ENCODE data around the gene NELFCD.

NELFCD gene

DNA sequence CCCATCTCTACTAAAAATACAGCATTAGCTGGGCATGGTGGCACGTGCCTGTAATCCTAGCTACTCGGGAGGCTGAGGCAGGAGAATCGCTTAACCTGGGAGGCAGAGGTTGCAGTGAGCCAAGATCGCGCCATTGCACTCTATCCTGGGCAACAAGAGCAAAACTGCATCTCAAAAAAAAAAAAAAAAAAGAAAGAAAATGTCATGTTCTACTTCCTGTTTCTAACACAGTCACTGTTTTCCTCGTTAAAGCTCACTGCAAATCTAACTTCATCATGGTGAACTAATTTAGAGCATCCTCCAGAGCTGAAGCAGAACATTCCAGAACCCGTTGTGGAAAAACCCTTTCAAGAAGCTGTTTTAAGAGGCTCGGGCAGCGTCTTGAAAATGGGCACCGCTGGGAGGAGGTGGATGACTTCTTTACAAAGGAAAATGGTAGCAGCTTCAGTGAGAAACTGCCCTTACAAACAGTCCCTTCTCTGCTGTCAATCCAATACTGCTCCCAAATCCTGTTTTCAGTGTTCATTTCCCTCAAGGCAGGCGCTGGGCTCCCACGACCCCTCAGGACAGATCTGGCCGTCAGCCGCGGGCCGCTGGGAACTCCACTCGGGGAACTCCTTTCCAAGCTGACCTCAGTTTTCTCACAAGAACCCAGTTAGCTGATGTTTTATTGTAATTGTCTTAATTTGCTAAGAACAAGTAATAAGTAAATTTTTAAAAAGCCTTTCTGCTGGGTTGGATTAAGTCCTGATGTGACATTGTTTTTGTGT is 13.5 kb downstream of the NELFCD start:
- DNase-seq (ENCODE audit: low spot score), result no peak

DNA sequence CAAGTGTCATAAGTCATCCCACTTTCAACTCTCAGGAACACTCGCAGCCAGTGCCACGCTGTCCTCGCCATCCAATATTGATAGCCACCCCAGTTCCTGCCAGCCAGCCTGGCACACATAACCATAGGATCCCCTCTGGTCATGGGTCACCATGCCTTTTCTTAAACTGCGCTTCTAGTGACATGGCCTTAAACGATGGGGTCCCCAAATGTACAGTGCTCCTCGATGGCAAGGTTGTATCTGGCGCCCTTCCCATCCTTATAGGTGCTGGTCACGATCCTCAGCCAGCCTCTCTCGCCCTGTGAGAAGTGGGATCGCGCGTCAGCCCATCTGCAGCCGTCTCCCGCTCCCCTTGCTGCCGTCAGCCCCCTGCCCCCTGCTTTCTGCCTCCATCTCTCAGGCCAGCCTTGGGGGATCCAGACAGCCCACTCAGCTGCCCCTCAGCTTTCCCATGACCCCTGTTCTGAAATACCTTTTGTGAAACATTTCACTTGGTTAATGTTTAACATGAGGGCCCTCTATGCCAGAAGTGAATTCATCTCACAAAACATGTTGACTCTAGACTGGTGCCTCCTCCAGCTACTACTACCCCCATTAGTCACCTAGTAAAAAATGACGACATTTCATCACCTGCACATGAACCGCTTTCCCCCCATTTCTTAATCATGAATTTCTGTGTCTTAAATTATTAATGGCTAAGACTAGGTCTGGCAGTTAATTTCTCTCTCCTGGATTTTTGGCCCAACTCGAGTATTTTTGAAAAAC is 14.6 kb downstream of the NELFCD start:
- peak; percentile 87 for DNase-seq (ENCODE audit: low spot score)

DNA sequence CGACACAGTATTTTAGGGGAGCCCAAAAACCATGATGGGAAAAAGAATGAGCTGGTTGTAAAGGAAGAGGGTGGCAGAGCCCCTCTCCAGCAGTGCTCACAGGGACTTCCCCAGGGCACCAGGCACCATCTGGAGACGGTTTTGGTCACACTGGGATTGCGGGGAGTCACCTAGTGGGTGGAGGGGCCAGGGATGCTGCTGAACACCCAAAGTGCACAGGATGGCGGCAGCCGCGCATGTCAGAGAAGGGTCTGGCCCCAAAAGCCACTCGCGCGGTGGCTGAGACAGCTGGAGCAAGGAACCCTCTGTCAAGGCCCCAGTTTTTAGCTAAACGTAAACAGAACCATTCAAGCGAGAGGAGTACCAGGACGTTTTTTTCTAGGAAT is 15.2 kb downstream of the NELFCD start:
- no peak for DNase-seq (ENCODE audit: low spot score)

DNA sequence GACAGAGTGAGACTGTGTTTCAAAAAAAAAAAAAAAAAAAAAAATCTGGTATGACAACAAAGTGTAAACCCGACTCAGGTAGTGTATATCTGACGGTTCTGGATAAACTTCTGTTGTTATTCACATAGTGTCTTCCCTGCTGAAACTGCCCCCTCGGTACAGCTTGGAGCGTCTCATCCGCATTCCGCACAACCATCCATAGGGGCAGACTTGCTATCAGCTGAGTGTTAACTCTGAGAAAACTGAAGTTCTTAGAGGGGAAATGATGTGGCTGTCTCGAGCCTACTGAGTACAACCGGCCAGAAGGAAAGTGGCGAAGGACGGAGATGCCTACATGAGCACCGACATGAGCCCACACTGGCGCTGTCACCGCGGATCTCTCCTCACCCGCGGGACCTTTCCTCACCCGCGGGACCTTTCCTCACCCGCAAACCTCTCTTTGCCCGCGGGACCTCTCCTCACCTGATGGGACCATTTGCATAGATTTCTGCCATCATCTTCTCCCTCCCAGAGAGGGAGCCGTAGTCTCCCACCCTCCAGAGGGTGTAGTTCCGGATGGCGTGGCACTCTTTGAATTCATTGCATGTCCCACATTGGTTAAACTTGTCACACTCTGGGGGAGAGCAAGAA is 16.2 kb downstream of the NELFCD start:
- no peak for DNase-seq (ENCODE audit: low spot score)

- DNase-seq (ENCODE audit: low spot score), result no peak
Observed at GRCh38 chr20:58998656-58999055, 17.6 kb downstream of the NELFCD start.

- DNase-seq (ENCODE audit: low spot score), result no peak
Observed at GRCh38 chr20:59000326-59000725, 19.3 kb downstream of the NELFCD start.

GRCh38 chr20:59001068-59001448 is 20.0 kb downstream of the NELFCD start:
- DNase-seq (ENCODE audit: low spot score), result no peak

GRCh38 chr20:59001449-59002171 is 20.6 kb downstream of the NELFCD start:
- DNase-seq (ENCODE audit: low spot score), result no peak

DNA sequence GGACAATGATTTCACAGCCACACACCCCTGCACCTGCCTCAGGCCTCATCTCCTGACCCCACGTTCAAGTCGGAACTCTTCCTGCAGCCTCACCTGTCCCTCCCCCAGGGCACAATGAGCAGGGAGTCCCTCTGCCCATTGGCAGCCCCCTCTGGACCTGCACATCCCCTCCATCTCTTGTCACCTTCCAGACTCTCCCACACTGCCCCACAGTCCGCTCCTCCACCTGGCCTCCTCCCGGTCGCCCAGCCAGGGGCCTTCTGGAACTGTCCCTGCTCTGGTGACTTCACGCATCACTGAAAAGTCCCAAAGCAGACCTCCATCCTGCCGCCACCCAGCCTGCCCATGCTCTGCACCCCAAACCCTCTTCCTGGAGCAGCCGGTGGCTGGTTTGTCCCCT is 21.3 kb downstream of the NELFCD start:
- no peak for DNase-seq (ENCODE audit: low spot score)

DNA sequence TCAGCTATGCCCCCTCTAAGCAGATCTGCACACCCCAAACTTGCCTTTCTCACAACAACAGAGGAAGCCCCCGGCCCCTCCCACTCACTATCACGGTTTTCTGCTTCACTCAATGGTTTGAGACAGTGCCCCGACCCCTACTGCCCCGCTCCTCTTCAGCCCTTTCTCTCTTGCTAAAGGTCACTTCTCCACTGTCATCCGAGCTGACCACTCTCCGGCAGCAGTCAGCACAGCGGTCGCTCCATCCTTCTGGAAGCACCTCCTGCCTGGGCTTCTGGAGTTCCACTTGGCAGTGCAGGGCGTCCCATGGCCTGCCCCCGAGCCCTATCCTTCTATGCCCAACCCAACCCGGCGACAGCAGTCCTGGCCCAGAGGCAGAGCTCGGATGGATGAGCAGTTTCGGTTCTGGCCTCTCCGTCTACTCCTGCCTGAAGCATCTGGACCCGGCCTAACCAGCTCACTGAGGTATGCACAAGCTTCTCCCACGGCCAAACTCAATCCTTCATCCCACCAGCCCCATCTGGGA is 21.9 kb downstream of the NELFCD start:
- no peak for DNase-seq (ENCODE audit: low spot score)

- DNase-seq (ENCODE audit: low spot score), result no peak
Observed at GRCh38 chr20:59003836-59004492, 22.9 kb downstream of the NELFCD start.

- no peak for DNase-seq (ENCODE audit: low spot score)
Observed at GRCh38 chr20:59004493-59004762, 23.4 kb downstream of the NELFCD start.

GRCh38 chr20:59004763-59005522 is 23.9 kb downstream of the NELFCD start:
- DNase-seq (ENCODE audit: low spot score), result no peak

DNA sequence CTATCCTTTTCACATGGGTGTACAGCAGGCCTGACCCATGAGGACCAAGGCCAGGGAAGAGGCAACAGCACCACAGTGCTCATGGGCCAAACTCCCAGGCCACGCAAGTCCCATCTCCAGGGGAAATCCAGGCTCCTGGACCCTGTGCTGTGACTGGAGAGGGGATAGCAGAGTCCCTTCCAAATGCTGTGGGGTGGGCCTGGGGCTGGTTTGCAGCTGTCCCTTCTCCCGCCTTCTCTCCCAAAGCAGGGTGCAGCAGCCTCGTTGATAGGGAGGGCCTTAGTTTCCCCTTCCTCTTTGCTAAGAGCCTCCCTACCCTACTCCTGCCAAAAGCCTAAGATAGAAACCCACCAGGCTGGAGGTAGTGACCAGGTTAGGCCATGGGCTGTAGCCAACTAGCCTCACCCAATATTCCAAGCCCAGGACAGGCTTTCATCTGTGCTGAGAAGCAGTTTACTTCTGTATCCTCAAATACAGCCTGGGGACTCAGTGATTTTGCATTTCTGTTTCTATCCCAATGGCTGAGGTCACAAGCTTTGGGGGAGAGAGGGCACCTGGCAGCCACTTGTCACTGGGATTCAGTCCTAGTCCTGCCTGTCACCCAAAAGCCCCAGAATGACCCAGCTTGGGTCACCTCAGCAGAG is 24.6 kb downstream of the NELFCD start:
- DNase-seq (ENCODE audit: low spot score), result no peak

GRCh38 chr20:59006167-59006863 is 25.3 kb downstream of the NELFCD start:
- DNase-seq (ENCODE audit: low spot score), result no peak

DNA sequence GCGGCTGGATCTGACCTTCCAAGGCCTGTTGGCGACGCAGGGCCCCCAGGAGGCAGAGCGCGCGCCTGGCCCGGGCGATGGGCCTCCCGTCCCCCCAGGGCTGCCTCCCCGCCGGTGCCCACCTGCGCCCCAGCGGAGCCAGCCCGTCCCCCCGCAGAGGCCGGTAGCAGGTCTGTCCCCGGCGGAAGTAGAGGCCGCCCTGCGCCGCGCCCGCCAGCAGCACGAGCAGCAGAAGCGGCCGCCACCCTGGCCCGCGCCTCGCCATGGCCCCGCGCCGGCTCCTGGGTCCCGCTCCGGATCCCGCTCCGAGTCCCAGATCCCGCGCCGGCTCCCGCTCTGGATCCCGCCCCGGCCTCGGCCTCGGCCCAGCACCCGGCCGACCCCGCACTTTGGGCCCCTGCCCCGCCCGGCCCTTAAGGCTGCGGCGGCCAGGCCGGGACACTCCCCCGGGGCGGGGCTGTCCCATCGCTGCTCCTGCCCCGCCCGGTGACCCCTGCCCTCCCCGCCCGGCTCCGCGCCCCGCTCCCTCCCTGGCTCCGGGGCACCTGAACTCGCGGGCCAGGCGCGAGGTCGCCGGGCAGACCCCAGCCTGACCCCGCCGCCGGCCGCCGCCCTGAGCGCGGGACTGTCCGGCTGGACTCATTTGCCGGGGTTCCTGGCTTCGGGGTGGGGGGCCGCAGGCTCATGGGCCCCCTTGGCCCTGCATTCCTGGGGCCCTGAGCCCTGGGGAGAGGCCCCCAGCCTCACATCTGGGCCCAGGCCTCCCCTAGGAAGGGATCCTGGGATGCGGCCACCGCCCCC is 26.0 kb downstream of the NELFCD start, which contains the start of gene CTSZ:
TSS of gene CTSZ (minus strand) at position 391 of the 801 bp plus-strand sequence. CDS start at position 265, 126 bp downstream.
- DNase-seq (ENCODE audit: low spot score), result peak; percentile 88

- DNase-seq (ENCODE audit: low spot score), result no peak
Observed at GRCh38 chr20:59007665-59008511, 26.8 kb downstream of the NELFCD start.

GRCh38 chr20:59008715-59009336 is 27.8 kb downstream of the NELFCD start:
- no peak for DNase-seq (ENCODE audit: low spot score)

Measured in HuH-7.5 (cell line).